HepG2 (cell line): Measurements from ENCODE around the gene WEE1. TPM values are rescaled to one million over a fixed set of nuclear protein-coding genes. Genes with fewer than 3 reads are reported as not detected.

Experiments
- ATAC-seq: fragments of 200-7000 bp; cut with Tn5 transposase; 3 replicates; pipeline ENCODE4 v1.9.1; 2020; ENCODE audit warnings: mild to moderate bottlenecking, moderate library complexity
- BruUV-seq: library from RNA; stranded (reverse); fragments of 400-500 nt; replicated peaks from 2 replicates; lab custom pipeline; 2021; lab: Mats Ljungman, UMichigan
- CTCF ChIA-PET: fragments of 300-600 bp; formaldehyde crosslinking; extraction: SDS; loops from one replicate; lab custom pipeline; 2021; ENCODE audit warnings: low total read pairs, inconsistent platforms, low intra/inter-chr PET ratio; lab: Yijun Ruan, JAX
- POLR2A ChIA-PET: fragments of 350-600 bp; sonication (Branson Sonifier 250); formaldehyde crosslinking; loops from one replicate; lab custom pipeline; 2020; ENCODE audit warnings: antibody characterized with exemption, inconsistent platforms; lab: Yijun Ruan, JAX
- DNase-seq: peaks from one replicate; pipeline ENCODE4 v3.0.0-alpha.2; 2015; ENCODE audit warnings: low spot score
- FAIRE-seq: peaks from 3 replicates; lab custom pipeline; 2011; peaks lifted over from hg19 to GRCh38; lab: Jason Lieb, UNC
- H2AFZ ChIP-seq: one replicate; pipeline ENCODE4 v1.6.1; 2011; ENCODE audit warnings: low read length, inconsistent platforms
- H3K27ac ChIP-seq: fragments of 300-600 bp; 3 replicates; pipeline ENCODE4 v1.8.0; 2011; ENCODE audit warnings: mixed run types, mild to moderate bottlenecking, mixed read lengths, low read length, inconsistent platforms; ENCODE audit not compliant: insufficient read depth; ENCODE audit errors: extremely low read length
- H3K27me3 ChIP-seq, 2 experiments: fragments of 200-600 bp in 1 of 2; 2 replicates in 1 of 2; 3 replicates in 1 of 2; pipeline versions ENCODE4 v1.6.0 to v1.8.0; 2011; ENCODE audit warnings: low read length in 2 of 2, mild to moderate bottlenecking in 2 of 2, moderate library complexity in 2 of 2, inconsistent platforms in 1 of 2; ENCODE audit not compliant: insufficient read depth in 2 of 2, control insufficient read depth in 1 of 2
- H3K36me3 ChIP-seq, 2 experiments: fragments of 200-600 bp in 1 of 2; replicated peaks in 1 of 2; 2 replicates in 1 of 2; 3 replicates in 1 of 2; pipeline versions ENCODE4 v1.5.1 to v1.8.0; 2011; ENCODE audit warnings: low read length in 2 of 2, inconsistent platforms in 1 of 2; ENCODE audit not compliant: insufficient read depth in 2 of 2, control insufficient read depth in 1 of 2
- H3K4me1 ChIP-seq: 2 replicates; pipeline ENCODE4 v1.5.1; 2012; ENCODE audit warnings: low read length, inconsistent platforms; ENCODE audit not compliant: insufficient read depth
- H3K4me2 ChIP-seq: 2 replicates; pipeline ENCODE4 v1.6.0; 2011; ENCODE audit warnings: low read depth, low read length, inconsistent platforms
- H3K4me3 ChIP-seq, 3 experiments: fragments of 200-600 bp in 1 of 3; sonication (generic), shearing (Covaris generic) in 1 of 3; replicated peaks in 1 of 3; 2 replicates each; pipeline ENCODE4 v1.5.1; 2011 to 2016; ENCODE audit warnings: low read length in 3 of 3, inconsistent platforms in 2 of 3, low read depth in 2 of 3, mild to moderate bottlenecking in 2 of 3, control low read depth in 1 of 3, mixed read lengths in 1 of 3; ENCODE audit not compliant: insufficient read depth in 1 of 3
- H3K79me2 ChIP-seq: one replicate; pipeline ENCODE4 v1.6.1; 2011; ENCODE audit warnings: low read length, inconsistent platforms; ENCODE audit not compliant: insufficient read depth
- H3K9ac ChIP-seq: 2 replicates; pipeline ENCODE4 v1.6.0; 2011; ENCODE audit warnings: mild to moderate bottlenecking, low read depth, low read length, inconsistent platforms; ENCODE audit not compliant: insufficient read depth
- H3K9me3 ChIP-seq: 2 replicates; pipeline ENCODE4 v1.5.1; 2012; ENCODE audit warnings: mild to moderate bottlenecking, low read length
- H4K20me1 ChIP-seq: 2 replicates; pipeline ENCODE4 v1.6.0; 2011; ENCODE audit warnings: inconsistent platforms, mild to moderate bottlenecking, low read length, moderate library complexity; ENCODE audit not compliant: insufficient read depth
- ARNTL ChIP-seq: sonication (generic); formaldehyde crosslinking; IDR thresholded peaks from 2 replicates; pipeline ENCODE4 v1.4.0; 2020; ENCODE audit warnings: mild to moderate bottlenecking, missing genetic modification reagents
- EEA1 ChIP-seq: sonication (generic); formaldehyde crosslinking; IDR thresholded peaks from 2 replicates; pipeline ENCODE4 v1.5.1; 2020; ENCODE audit warnings: mild to moderate bottlenecking, missing genetic modification reagents, borderline replicate concordance
- HOXA7 ChIP-seq: sonication (generic); formaldehyde crosslinking; IDR thresholded peaks from 2 replicates; pipeline ENCODE4 v1.8.1; 2022; ENCODE audit warnings: mild to moderate bottlenecking, missing genetic modification reagents, moderate library complexity
- KAT7 ChIP-seq: IDR thresholded peaks from 2 replicates; pipeline ENCODE4 v1.6.1; 2018; ENCODE audit warnings: borderline replicate concordance, missing compliant biosample characterization
- MATR3 ChIP-seq: sonication (generic); formaldehyde crosslinking; IDR thresholded peaks from 2 replicates; pipeline ENCODE4 v1.4.0; 2020; ENCODE audit warnings: missing genetic modification reagents
- NFATC3 ChIP-seq: sonication (generic); formaldehyde crosslinking; IDR thresholded peaks from 2 replicates; pipeline ENCODE4 v1.5.1; 2020; ENCODE audit warnings: mild to moderate bottlenecking, missing genetic modification reagents
- POLR2AphosphoS2 ChIP-seq: IDR thresholded peaks from 2 replicates; pipeline ENCODE4 v1.6.1; 2011; ENCODE audit warnings: low read depth, low read length, improper control_type of control experiment
- SAFB2 ChIP-seq: sonication (generic); formaldehyde crosslinking; IDR thresholded peaks from 2 replicates; pipeline ENCODE4 v1.5.1; 2020; ENCODE audit warnings: missing genetic modification reagents, low read depth, mild to moderate bottlenecking, borderline replicate concordance
- SKI ChIP-seq: fragments of 450-650 bp; IDR thresholded peaks from one replicate; pipeline ENCODE4 v1.6.1; 2018; ENCODE audit warnings: mild to moderate bottlenecking; ENCODE audit not compliant: partially characterized antibody
- TEAD3 ChIP-seq: optimal IDR thresholded peaks from 2 replicates; pipeline ENCODE3; 2016; ENCODE audit warnings: borderline replicate concordance
- ZNF18 ChIP-seq: sonication (generic); formaldehyde crosslinking; IDR thresholded peaks from 2 replicates; pipeline ENCODE4 v1.8.0; 2022; ENCODE audit warnings: mild to moderate bottlenecking, missing genetic modification reagents; ENCODE audit not compliant: insufficient replicate concordance
- ZNF33A ChIP-seq: sonication (generic); formaldehyde crosslinking; IDR thresholded peaks from 2 replicates; pipeline ENCODE4 v1.5.1; 2020; ENCODE audit warnings: missing genetic modification reagents, mild to moderate bottlenecking, moderate library complexity, borderline replicate concordance
- ZNF883 ChIP-seq: sonication (generic); formaldehyde crosslinking; IDR thresholded peaks from 2 replicates; pipeline ENCODE4 v1.5.1; 2020; ENCODE audit warnings: mild to moderate bottlenecking, missing genetic modification reagents; ENCODE audit errors: not compliant biosample characterization
- WGBS: methylation state at CpG from one replicate; pipeline ENCODE4 v1.1.6; 2017; ENCODE audit warnings: low lambda C conversion rate; 5-methylcytosine and 5-hydroxymethylcytosine counted together
- in situ Hi-C: cut with HindIII; loops from 2 replicates; pipeline ENCODE4 v1.10.0; 2017; ENCODE audit warnings: low pct_unique_long_range_greater_than_20kb; ENCODE audit not compliant: extremely low pct_ligation_motif_present
- intact Hi-C: fragments of 100-400 bp; cut with micrococcal nuclease; formaldehyde crosslinking; loops from one replicate; pipeline ENCODE4 v1.10.0; 2022; ENCODE audit not compliant: unreplicated experiment
- polyA plus RNA-seq, 8 experiments: library from polyadenylated mRNA; depleted of rRNA in 3 of 8; stranded (reverse) in 7 of 8; unstranded in 1 of 8; fragments of >200 nt; fragmentation: Illumina TruSeq in 4 of 8; extraction: Trizol in 4 of 8; gene quantifications; 2 replicates each; pipeline versions ENCODE4 v1.2.1 to v1.2.3, GENCODE V29; 2011 to 2016; ENCODE audit warnings: low read depth in 4 of 8, missing spikeins in 1 of 8, mixed read lengths in 1 of 8; ENCODE audit not compliant: insufficient read depth in 1 of 8
- total RNA-seq, 5 experiments: library from RNA; depleted of rRNA; stranded (reverse); fragments of >200 nt; fragmentation: Illumina TruSeq; extraction: Trizol; gene quantifications; 2 replicates each; pipeline ENCODE4 v1.2.3, GENCODE V29; 2016; ENCODE audit warnings: low read depth in 1 of 5

WEE1 gene
- total and polyA plus RNA-seq, 2 of the 13 experiments (the other 11 are each of a cell fraction or from before 2014, with no cell fraction given) = 31.4 to 63.7 TPM

GRCh38 chr11:9568161-9568853, 5.2 kb upstream of the WEE1 start:
- H3K36me3 ChIP-seq = no peaks in the 10 kb centered on the region
- peak overlapping the region; percentile 93 for H3K9ac ChIP-seq
- peak overlapping the region; percentile 100 for H3K27ac ChIP-seq
- intact Hi-C loops (loop anchor here (2.0 kb wide), 1 partner anchor 34 kb away; no protein-coding TSS in a partner anchor), in situ Hi-C loops (no loop called here)
- no peak for TF ChIP-seq MATR3
- TF ChIP-seq TEAD3 (CRISPR knock-in tag) = peak; percentile 17
- TF ChIP-seq ZNF33A = no peak
- peak; percentile 12 for TF ChIP-seq SKI
- peak overlapping the region; percentile 46 to 51 (median 47); a peak in 5 of 6 replicates for H3K4me3 ChIP-seq
- no peaks in the 10 kb centered on the region for H3K79me2 ChIP-seq
- POLR2A ChIA-PET = interaction anchor here (0.8 to 3.0 kb wide), 12 partner anchors 17 to 109 kb away, joined by 3 to 21 read pairs (median 6); partner anchors contain the start of gene ZNF143
- H3K9me3 ChIP-seq = no peaks in the 10 kb centered on the region
- no peak for FAIRE-seq
- CTCF ChIA-PET = no interaction called here
- no peaks in the 10 kb centered on the region for H3K27me3 ChIP-seq
- no peak for ATAC-seq
- no TSS peak for BruUV-seq
- no peak for DNase-seq
- H4K20me1 ChIP-seq = no peaks in the 10 kb centered on the region
- 39% methylated on average over 8 of the region's 8 CpGs for WGBS
- peak overlapping the region; percentile 85 for H3K4me2 ChIP-seq
- H3K4me1 ChIP-seq = peaks cover 87% of the 10 kb centered on the region
- no peak overlapping the region for H2AFZ ChIP-seq

- Histone ChIP-seq H3K9me3 (no peaks in the 10 kb centered on the region), H3K4me1 (peaks cover 87% of the 10 kb centered on the region), H3K4me3 (peak overlapping the region; percentile 46 to 51 (median 47)), H3K36me3 (no peaks in the 10 kb centered on the region), H3K27me3 (no peaks in the 10 kb centered on the region), H3K79me2 (peaks cover 4% of the 10 kb centered on the region), H2AFZ (no peak overlapping the region), H3K4me2 (peak overlapping the region; percentile 85), H4K20me1 (no peaks in the 10 kb centered on the region), H3K27ac (peak overlapping the region; percentile 100), H3K9ac (peak overlapping the region; percentile 93)
- intact Hi-C loops (loop anchor here (2.0 kb wide), 1 partner anchor 34 kb away; no protein-coding TSS in a partner anchor), in situ Hi-C loops (no loop called here)
- CTCF ChIA-PET = no interaction called here
- TSS peak; percentile 53 for BruUV-seq
- ATAC-seq (peak; percentile 67), DNase-seq (peak; percentile 97), FAIRE-seq (peak; percentile 90)
- POLR2A ChIA-PET = interaction anchor here (0.8 to 3.0 kb wide), 14 partner anchors 17 to 757 kb away, joined by 3 to 21 read pairs (median 5); partner anchors contain the start of gene ZNF143
- WGBS = 1% methylated on average over 7 of the region's 7 CpGs
- TF ChIP-seq HOXA7 (CRISPR knock-in tag) = no peak
- TF ChIP-seq POLR2AphosphoS2 = peak; percentile 85; the same call in 1 of the 2 replicates
- peak; percentile 74 for TF ChIP-seq ZNF18 (CRISPR knock-in tag)
- no peak; the same call in 1 of the 2 replicates for TF ChIP-seq ARNTL (CRISPR knock-in tag)
- TF ChIP-seq ZNF883 (CRISPR knock-in tag) = no peak
- peak; percentile 74; the same call in 1 of the 2 replicates for TF ChIP-seq KAT7 (CRISPR knock-in tag)
- TF ChIP-seq NFATC3 (CRISPR knock-in tag) = no peak
- no peak for TF ChIP-seq EEA1 (CRISPR knock-in tag)
- TF ChIP-seq SAFB2 (CRISPR knock-in tag) = no peak; the same call in 1 of the 2 replicates
Measured at GRCh38 chr11:9568854-9569587, 4.4 kb upstream of the WEE1 start.
